Right hindlimb (tissue), 1 donor: Measurements from ENCODE around the gene PGLYRP2.
"Not testable (repeated sequence)": the region's sequence is repeated elsewhere in the genome, so short reads cannot be mapped to it uniquely, and the experiment has no call there.

ENCODE experiments used
- DNase-seq: peaks from one replicate; pipeline ENCODE4 v3.0.0-alpha.2; 2018

Gene PGLYRP2

GRCh38 chr19:15479391-15480345 is at the start of gene PGLYRP2:
Gene PGLYRP2 (minus strand): TSS chr19:15479501. CDS start chr19:15479371, 130 bp downstream.
- DNase-seq: no peak

GRCh38 chr19:15527705-15528104 is 48.4 kb upstream of the PGLYRP2 start:
- DNase-seq: no peak

GRCh38 chr19:15526408-15526807 is 47.1 kb upstream of the PGLYRP2 start:
- no peak for DNase-seq

- no peak for DNase-seq
These were observed 46.0 kb upstream of the PGLYRP2 start for GRCh38 chr19:15525291-15525690.

GRCh38 chr19:15524781-15525180 is 45.5 kb upstream of the PGLYRP2 start:
- no peak for DNase-seq

- DNase-seq: no peak
These were observed 40.2 kb upstream of the PGLYRP2 start for GRCh38 chr19:15519433-15519976.

- no peak for DNase-seq
These were observed 38.5 kb upstream of the PGLYRP2 start for GRCh38 chr19:15517778-15518177.

GRCh38 chr19:15516363-15516762 is 37.1 kb upstream of the PGLYRP2 start:
- no peak for DNase-seq

GRCh38 chr19:15515227-15515625 is 35.9 kb upstream of the PGLYRP2 start:
- DNase-seq: not testable (repeated sequence)

- DNase-seq: no peak
These were observed 32.5 kb upstream of the PGLYRP2 start for GRCh38 chr19:15511671-15512424.

- no peak for DNase-seq
These were observed 28.9 kb upstream of the PGLYRP2 start, which contains the start of gene CYP4F22 for GRCh38 chr19:15508035-15508710. Gene CYP4F22 (plus strand): TSS chr19:15508525. CDS start chr19:15525337, 16,812 bp downstream.

GRCh38 chr19:15507068-15508034 is 28.1 kb upstream of the PGLYRP2 start:
- no peak for DNase-seq

- DNase-seq: no peak
These were observed 26.8 kb upstream of the PGLYRP2 start for GRCh38 chr19:15506074-15506571.

- DNase-seq: no peak
These were observed 23.0 kb upstream of the PGLYRP2 start for GRCh38 chr19:15502264-15502663.

- no peak for DNase-seq
These were observed 22.3 kb upstream of the PGLYRP2 start for GRCh38 chr19:15501596-15501995.

GRCh38 chr19:15498910-15499309 is 19.6 kb upstream of the PGLYRP2 start:
- no peak for DNase-seq

- no peak for DNase-seq
These were observed 19.0 kb upstream of the PGLYRP2 start for GRCh38 chr19:15498156-15498858.

- no peak for DNase-seq
These were observed 15.8 kb upstream of the PGLYRP2 start for GRCh38 chr19:15495151-15495550.

GRCh38 chr19:15488489-15489226 is 9.4 kb upstream of the PGLYRP2 start:
- DNase-seq: no peak

- DNase-seq: no peak
These were observed 7.7 kb upstream of the PGLYRP2 start for GRCh38 chr19:15487038-15487437.
